Measurements from ENCODE around the gene NRL. TPM values are rescaled to one million over a fixed set of nuclear protein-coding genes. Genes with fewer than 3 reads are reported as not detected.

NRL gene
- total RNA-seq, 2 experiments from 2014 or later = 4.6 to 7.5 TPM

DNA sequence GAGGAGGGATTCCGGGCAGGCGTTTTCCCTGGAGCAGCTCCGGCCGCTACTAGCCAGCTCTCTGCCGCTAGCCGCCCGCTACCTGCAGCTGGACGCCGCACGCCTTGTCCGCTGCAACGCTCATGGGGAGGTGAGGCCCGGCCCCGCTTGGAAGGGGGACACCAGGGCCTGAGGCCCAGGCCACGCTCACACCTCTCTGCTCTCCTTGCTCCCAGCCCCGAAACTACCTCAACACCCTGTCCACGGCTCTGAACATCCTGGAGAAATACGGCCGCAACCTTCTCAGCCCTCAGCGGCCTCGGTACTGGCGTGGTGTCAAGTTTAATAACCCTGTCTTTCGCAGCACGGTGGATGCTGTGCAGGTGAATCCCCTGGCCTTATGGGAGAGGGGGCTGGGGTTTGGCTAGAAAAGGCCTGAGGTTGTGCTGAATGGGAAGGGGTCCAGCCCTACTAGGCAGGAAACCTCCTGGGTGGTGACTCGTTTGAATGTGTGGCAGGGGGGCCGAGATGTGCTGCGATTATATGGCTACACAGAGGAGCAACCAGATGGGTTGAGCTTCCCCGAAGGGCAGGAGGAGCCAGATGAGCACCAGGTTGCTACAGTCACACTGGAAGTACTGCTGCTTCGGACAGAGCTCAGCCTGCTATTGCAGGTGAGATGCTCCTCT is 33.1 kb upstream of the NRL start:
- POLR2A ChIA-PET = interaction anchor here (0.7 to 3.9 kb wide), 6 partner anchors 12 to 53 kb away, joined by 3 to 32 read pairs (median 18); partner anchors contain the start of genes DCAF11, IRF9, NRL and PCK2

DNA sequence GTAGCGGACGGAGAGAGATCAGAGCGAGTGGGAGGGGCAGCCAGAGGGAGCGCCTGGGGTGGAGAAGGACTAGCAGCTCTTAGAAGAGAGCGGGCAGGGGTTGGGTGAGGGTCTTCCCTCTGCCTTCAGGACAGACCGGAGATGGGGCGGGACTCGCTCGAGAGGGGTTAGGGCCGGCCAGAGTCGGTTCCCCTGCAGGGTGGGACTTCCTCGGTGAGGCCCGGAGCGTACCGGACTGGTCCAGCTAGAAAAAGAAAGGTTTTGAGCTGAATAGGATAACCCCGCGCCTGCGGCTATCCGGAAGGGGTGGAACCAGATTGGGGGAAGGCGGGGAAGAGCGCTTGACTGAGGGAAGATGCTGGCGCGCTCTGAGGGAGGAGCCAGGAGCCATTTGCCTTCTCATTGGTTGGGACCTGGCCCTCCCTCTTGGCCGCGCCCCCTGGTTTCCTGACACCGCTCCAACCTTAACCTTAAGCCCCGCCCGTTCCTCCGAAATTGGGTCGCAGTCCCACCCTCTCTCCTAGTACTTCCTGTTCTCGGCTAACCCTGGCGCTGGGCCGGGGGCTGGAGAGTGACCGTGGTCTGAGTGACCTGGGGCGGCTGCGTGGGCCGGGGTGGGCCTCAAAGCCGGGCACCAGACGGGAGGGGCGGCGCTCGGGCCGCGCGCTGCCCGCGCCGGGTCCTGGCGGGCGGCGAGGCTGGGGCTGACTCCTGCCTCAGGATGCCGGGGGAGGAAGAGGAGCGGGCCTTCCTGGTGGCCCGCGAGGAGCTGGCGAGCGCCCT is 32.4 kb upstream of the NRL start, which contains the start of gene RNF31:
Gene RNF31, plus strand, starts transcription at position 521 of the 783 bp plus-strand sequence. Its CDS starts 201 bp downstream, at position 722.
- no TSS peak for BruUV-seq (replicated peaks)
- CTCF ChIA-PET (ENCODE audit: unreplicated experiment) = interaction anchor here (1.1 to 1.3 kb wide), 2 partner anchors 14 to 95 kb away, joined by 3 to 4 read pairs; partner anchors contain the start of genes IRF9 and TINF2
- POLR2A ChIA-PET = interaction anchor here (0.5 to 3.9 kb wide), 14 partner anchors 9 to 124 kb away, joined by 3 to 32 read pairs (median 5); partner anchors contain the start of genes CHMP4A, DCAF11, IPO4 and IRF9
- Histone ChIP-seq H3K27ac (ENCODE audit: low read depth, low read length, poor library complexity, severe bottlenecking) (peak within 1 kb of the TSS; percentile 82), H3K79me2 (ENCODE audit: insufficient read depth, low read depth, low read length) (peaks cover 19% of the 10 kb centered on the region; the same call in 1 of the 2 replicates), H3K4me2 (ENCODE audit: low read length) (peak within 1 kb of the TSS; percentile 96), H2AFZ (ENCODE audit: low read length) (peak within 1 kb of the TSS; percentile 76; the same call in 1 of the 2 replicates), H3K36me3 (ENCODE audit: insufficient read depth, low read length) (peaks cover 57% of the 10 kb centered on the region), H3K9me2 (ENCODE audit: insufficient read depth, low read length) (no peaks in the 10 kb centered on the region), H4K20me1 (ENCODE audit: insufficient read depth, low read length) (no peaks in the 10 kb centered on the region), H3K4me1 (ENCODE audit: insufficient read depth, low read length, poor library complexity, severe bottlenecking) (peaks cover 20% of the 10 kb centered on the region), H3K4me3 (ENCODE audit: low read depth, low read length, poor library complexity, severe bottlenecking) (peak within 1 kb of the TSS; percentile 94), H3K9me3 (ENCODE audit: low read length) (no peaks in the 10 kb centered on the region)
- DNase-seq (ENCODE audit: low spot score) = peak; percentile 99
- intact Hi-C loops (cut with micrococcal nuclease; ENCODE audit: unreplicated experiment) = loop anchor here (1.0 to 10.0 kb wide), 5 partner anchors 14 to 842 kb away; partner anchors contain the start of genes BCL2L2, CHMP4A, IRF9 and PCK2
- TF ChIP-seq EZH2phosphoT487 (IDR thresholded peaks at IDR 0.05; ENCODE audit: borderline replicate concordance, low read depth, low read length) = no peak

More for the DNA sequence above, 33.1 kb upstream of the NRL start:
- Histone ChIP-seq H3K9me3 (ENCODE audit: low read length) (no peaks in the 10 kb centered on the region), H2AFZ (ENCODE audit: low read length) (peak overlapping the region; percentile 47; the same call in 1 of the 2 replicates), H3K4me2 (ENCODE audit: low read length) (peak overlapping the region; percentile 91), H3K9me2 (ENCODE audit: insufficient read depth, low read length) (no peaks in the 10 kb centered on the region), H3K79me2 (ENCODE audit: insufficient read depth, low read depth, low read length) (peaks cover 19% of the 10 kb centered on the region; the same call in 1 of the 2 replicates), H3K27ac (ENCODE audit: low read depth, low read length, poor library complexity, severe bottlenecking) (peak overlapping the region; percentile 82), H3K4me1 (ENCODE audit: insufficient read depth, low read length, poor library complexity, severe bottlenecking) (peaks cover 17% of the 10 kb centered on the region), H4K20me1 (ENCODE audit: insufficient read depth, low read length) (no peaks in the 10 kb centered on the region), H3K36me3 (ENCODE audit: insufficient read depth, low read length) (peaks cover 60% of the 10 kb centered on the region), H3K4me3 (ENCODE audit: low read depth, low read length, poor library complexity, severe bottlenecking) (peak overlapping the region; percentile 94)
- no peak for DNase-seq (ENCODE audit: low spot score)
- CTCF ChIA-PET (ENCODE audit: unreplicated experiment) = interaction anchor here (1.1 kb wide), 1 partner anchor 13 kb away, joined by 4 read pairs; the partner anchor contains the start of gene IRF9
- BruUV-seq (replicated peaks) = TSS peak; percentile 70
- intact Hi-C loops (cut with micrococcal nuclease; ENCODE audit: unreplicated experiment) = loop anchor here (1.0 to 10.0 kb wide), 4 partner anchors 13 to 843 kb away; partner anchors contain the start of genes BCL2L2, CHMP4A, IRF9 and PPP1R3E
- TF ChIP-seq, protein P1, sequence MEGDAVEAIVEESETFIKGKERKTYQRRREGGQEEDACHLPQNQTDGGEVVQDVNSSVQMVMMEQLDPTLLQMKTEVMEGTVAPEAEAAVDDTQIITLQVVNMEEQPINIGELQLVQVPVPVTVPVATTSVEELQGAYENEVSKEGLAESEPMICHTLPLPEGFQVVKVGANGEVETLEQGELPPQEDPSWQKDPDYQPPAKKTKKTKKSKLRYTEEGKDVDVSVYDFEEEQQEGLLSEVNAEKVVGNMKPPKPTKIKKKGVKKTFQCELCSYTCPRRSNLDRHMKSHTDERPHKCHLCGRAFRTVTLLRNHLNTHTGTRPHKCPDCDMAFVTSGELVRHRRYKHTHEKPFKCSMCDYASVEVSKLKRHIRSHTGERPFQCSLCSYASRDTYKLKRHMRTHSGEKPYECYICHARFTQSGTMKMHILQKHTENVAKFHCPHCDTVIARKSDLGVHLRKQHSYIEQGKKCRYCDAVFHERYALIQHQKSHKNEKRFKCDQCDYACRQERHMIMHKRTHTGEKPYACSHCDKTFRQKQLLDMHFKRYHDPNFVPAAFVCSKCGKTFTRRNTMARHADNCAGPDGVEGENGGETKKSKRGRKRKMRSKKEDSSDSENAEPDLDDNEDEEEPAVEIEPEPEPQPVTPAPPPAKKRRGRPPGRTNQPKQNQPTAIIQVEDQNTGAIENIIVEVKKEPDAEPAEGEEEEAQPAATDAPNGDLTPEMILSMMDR (conservative IDR thresholded peaks at IDR 0.05; ENCODE audit: low read length) = no peak
- no peak for TF ChIP-seq EZH2phosphoT487 (IDR thresholded peaks at IDR 0.05; ENCODE audit: borderline replicate concordance, low read depth, low read length)
